Measurements from ENCODE around the gene ADAMTS1.

The ADAMTS1 gene

GRCh38 chr21:26884436-26884835 lies 39.2 kb upstream of the ADAMTS1 start:
- no peak for DNase-seq
- no peaks in the 10 kb centered on the region for H3K9me3 ChIP-seq
- intact Hi-C loops (cut with DNase I; ENCODE audit: low total_unique reads) = no loop called here
- H3K27ac ChIP-seq = no peak overlapping the region
- H3K4me1 ChIP-seq = peaks cover 0 to 18% (median 0%) of the 10 kb centered on the region in 4 donors
- H3K27me3 ChIP-seq = no peaks in the 10 kb centered on the region
- no peak for TF ChIP-seq CTCF (IDR thresholded peaks at IDR 0.05)
- no peak overlapping the region for H3K4me3 ChIP-seq
- no peaks in the 10 kb centered on the region for H3K36me3 ChIP-seq

GRCh38 chr21:26883768-26884167 lies 38.6 kb upstream of the ADAMTS1 start:
- peaks cover 0 to 13% (median 0%) of the 10 kb centered on the region in 4 donors for H3K4me1 ChIP-seq
- H3K36me3 ChIP-seq = no peaks in the 10 kb centered on the region
- no peak for DNase-seq
- H3K27ac ChIP-seq = no peak overlapping the region
- no peak overlapping the region for H3K4me3 ChIP-seq
- TF ChIP-seq CTCF (IDR thresholded peaks at IDR 0.05) = no peak
- no peaks in the 10 kb centered on the region for H3K27me3 ChIP-seq
- intact Hi-C loops (cut with DNase I; ENCODE audit: low total_unique reads) = no loop called here
- no peaks in the 10 kb centered on the region for H3K9me3 ChIP-seq

GRCh38 chr21:26881504-26882228 lies 36.5 kb upstream of the ADAMTS1 start:
- Histone ChIP-seq H3K4me3 (no peak overlapping the region), H3K36me3 (no peaks in the 10 kb centered on the region), H3K4me1 (no peaks in the 10 kb centered on the region), H3K9me3 (no peaks in the 10 kb centered on the region), H3K27me3 (no peaks in the 10 kb centered on the region), H3K27ac (no peak overlapping the region)
- intact Hi-C loops (cut with DNase I; ENCODE audit: low total_unique reads) = no loop called here
- TF ChIP-seq CTCF (IDR thresholded peaks at IDR 0.05) = peak; percentile 28 to 42
- no peak for DNase-seq

GRCh38 chr21:26877018-26877417 lies 31.8 kb upstream of the ADAMTS1 start:
- DNase-seq = no peak
- intact Hi-C loops (cut with DNase I; ENCODE audit: low total_unique reads) = no loop called here

GRCh38 chr21:26874347-26874746 lies 29.1 kb upstream of the ADAMTS1 start:
- intact Hi-C loops (cut with DNase I; ENCODE audit: low total_unique reads) = no loop called here
- H3K4me3 ChIP-seq = no peak overlapping the region
- DNase-seq = no peak
- H3K36me3 ChIP-seq = no peaks in the 10 kb centered on the region
- H3K9me3 ChIP-seq = peaks cover 0 to 13% (median 5%) of the 10 kb centered on the region in 3 donors
- H3K4me1 ChIP-seq = no peaks in the 10 kb centered on the region
- H3K27me3 ChIP-seq = no peaks in the 10 kb centered on the region
- no peak for TF ChIP-seq CTCF (IDR thresholded peaks at IDR 0.05)
- no peak overlapping the region for H3K27ac ChIP-seq

More at GRCh38 chr21:26877018-26877417, 31.8 kb upstream of the ADAMTS1 start:
- Histone ChIP-seq H3K4me3 (no peak overlapping the region), H3K4me1 (no peaks in the 10 kb centered on the region), H3K9me3 (peaks cover 0 to 13% (median 5%) of the 10 kb centered on the region in 3 donors), H3K36me3 (no peaks in the 10 kb centered on the region), H3K27me3 (no peaks in the 10 kb centered on the region), H3K27ac (no peak overlapping the region)
- TF ChIP-seq CTCF (IDR thresholded peaks at IDR 0.05) = no peak

All from tibial artery (tissue), 4 donors.